ENCODE results near the gene SIAE.
"Not testable (repeated sequence)": the region's sequence is repeated elsewhere in the genome, so short reads cannot be mapped to it uniquely, and the experiment has no call there.

Gene SIAE

GRCh38 chr11:124622531-124623451 lies 50.7 kb downstream of the SIAE start, which contains the start of gene TBRG1:
TSS of gene TBRG1 (plus strand) at chr11:124622864. CDS start at chr11:124623084, 220 bp downstream.
- DNase-seq = peak; percentile 88

GRCh38 chr11:124618863-124619262 lies 54.7 kb downstream of the SIAE start:
- no peak for DNase-seq

DNA sequence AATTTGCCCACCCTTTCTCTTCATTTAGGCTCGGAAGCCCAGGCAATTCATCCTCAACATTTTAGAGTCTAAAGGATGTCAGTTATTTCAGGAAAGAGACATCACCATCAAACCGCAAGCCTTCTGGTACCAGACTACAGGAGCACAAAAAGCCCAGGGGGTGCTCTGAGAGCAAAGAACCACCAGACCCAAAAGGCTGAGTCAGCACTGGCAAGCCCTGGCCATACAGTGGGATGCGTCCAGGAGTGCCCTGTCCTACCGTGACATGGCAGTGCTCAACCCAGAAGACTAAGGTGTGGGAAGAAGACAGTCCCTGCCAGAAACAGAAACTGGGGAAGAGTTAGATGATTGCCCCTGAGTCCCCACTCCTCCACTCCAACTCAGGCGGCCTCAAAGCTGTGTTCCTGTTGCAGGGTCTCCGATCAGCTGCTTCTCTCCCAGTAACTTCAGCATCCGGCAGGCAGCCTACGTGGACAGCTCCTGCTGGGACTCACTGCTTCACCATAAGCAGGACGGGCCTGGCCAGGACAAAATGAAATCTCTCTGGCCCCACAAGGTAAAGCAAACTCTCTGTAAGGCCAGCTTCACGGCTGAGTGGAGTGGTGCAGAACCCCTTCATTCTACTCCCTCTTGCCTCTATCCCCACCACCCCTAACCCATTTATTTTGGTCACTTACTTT lies 60.8 kb downstream of the SIAE start:
- DNase-seq = no peak

GRCh38 chr11:124612045-124612444 lies 61.5 kb downstream of the SIAE start:
- peak; percentile 35 for DNase-seq

- DNase-seq = no peak
Measured at GRCh38 chr11:124611064-124611463, 62.5 kb downstream of the SIAE start, which contains the start of gene PANX3. TSS of gene PANX3 (plus strand) at chr11:124611428. CDS start at chr11:124611557, 129 bp downstream.

DNA sequence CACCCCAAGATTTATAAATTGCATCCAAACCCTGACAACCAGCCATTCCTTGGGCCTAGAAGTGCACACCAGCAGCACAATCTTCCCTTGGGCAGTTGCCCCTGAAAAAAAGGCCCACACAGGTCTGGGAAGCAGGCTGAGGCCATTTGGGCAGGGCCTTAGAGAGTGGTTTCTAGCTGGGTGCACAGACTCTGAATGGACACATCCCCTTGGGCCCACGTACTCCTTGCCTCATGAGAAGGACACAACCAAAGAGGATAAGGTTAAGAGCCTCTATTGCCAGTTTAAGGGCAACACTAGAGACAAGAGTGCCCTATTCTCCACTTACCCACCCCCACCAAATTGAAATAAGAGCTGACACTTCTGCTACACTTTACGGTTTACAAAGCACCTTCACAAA lies 63.2 kb downstream of the SIAE start:
- DNase-seq = no peak

GRCh38 chr11:124608147-124608546 lies 65.4 kb downstream of the SIAE start:
- DNase-seq = no peak

DNA sequence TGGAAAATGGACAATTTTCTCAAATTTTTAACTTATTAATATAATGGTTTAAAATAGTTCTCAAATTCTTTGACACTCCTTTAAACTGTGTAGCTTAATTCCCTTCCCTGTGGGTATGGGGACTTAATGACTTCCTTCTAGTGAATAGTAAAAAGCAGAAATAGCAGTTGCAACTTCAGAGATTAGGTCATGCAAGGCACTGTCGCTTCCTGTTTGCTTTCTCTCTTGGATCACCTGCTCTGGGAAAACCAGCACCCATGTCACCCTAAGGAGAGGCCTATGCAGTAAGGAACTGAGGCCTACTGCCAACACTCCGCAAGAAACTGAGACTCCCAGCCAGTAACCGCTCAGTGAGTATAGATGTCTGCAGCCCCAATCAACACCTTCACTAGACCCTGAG lies 67.8 kb downstream of the SIAE start:
- DNase-seq = no peak

DNA sequence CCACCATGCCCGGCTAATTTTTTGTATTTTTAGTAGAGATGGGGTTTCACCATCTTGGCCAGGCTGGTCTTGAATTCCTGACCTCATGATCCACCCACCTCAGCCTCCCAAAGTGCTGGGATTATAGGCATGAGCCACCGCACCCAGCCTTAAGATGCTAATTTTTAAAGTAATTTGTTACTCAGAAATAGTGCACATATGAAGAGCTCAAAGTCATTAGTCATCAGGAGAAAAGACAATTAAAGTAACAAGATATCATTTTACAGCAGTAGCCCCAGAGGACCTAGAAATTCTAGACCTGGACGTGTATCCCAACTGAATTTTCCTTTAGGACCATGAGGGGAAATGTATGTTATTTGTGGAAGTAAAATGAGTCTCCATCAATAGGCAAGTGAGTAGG lies 70.8 kb downstream of the SIAE start:
- not testable (repeated sequence) for DNase-seq

GRCh38 chr11:124602193-124602592 lies 71.3 kb downstream of the SIAE start:
- DNase-seq = no peak

DNA sequence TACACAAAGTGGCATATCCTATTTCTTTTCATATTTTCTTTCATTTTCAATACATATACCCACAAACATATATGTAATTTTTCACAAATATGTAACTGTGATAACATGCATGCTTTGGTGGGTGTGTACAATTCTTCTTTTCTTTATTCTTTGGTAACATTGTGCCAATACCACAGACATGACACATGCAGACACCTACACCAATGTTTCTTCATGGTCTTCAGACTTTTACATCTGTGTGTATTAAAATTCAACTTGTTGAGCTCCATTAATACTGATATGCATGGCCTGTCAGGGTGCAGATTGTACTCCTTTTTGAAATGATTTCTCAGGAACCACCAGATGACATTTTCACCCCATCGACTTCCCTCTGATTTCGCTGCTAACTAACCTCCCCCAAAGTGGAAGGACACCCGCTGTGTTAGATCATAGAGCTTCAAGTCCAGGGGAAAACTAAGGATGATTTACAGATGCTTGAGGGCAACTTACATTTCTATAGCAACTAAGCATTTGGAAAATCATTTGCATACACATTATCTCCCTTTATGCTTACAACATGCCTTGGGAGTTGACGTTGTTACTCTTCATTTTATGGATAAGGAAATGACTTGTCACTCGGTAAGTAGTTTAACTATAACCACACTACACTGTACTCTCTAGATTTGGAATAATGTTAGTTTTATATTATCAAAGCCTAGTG lies 72.8 kb downstream of the SIAE start:
- no peak for DNase-seq

- DNase-seq = no peak
Measured at GRCh38 chr11:124597626-124598025, 75.9 kb downstream of the SIAE start.

- no peak for DNase-seq
Measured at GRCh38 chr11:124595302-124595701, 78.2 kb downstream of the SIAE start.

- DNase-seq = no peak
Measured at GRCh38 chr11:124592627-124593026, 80.9 kb downstream of the SIAE start.

- no peak for DNase-seq
Measured at GRCh38 chr11:124591430-124591829, 82.1 kb downstream of the SIAE start.

GRCh38 chr11:124586238-124586860 lies 87.2 kb downstream of the SIAE start:
- peak; percentile 47 for DNase-seq

- DNase-seq = no peak
Measured at GRCh38 chr11:124584681-124585372, 88.7 kb downstream of the SIAE start.

DNA sequence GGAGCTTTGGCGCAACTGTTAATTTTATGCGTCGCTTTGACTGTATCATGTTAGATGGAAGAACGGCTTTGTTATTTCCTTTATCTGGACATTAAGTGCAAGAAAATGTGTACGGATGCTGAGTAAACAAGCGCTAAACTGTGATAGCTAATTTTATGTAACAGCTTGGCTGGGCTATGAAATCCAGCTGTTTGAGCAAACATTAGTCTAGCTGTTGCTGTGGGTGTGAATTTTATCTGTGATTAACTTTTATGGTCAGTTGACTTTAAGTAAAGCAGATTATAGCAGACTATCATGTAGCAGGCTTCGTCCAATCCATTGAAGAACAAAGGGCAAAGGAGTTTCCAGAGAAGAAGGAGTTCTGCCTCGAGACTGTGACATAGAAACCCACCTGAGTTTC lies 89.8 kb downstream of the SIAE start:
- no peak for DNase-seq

All from activated CD4-positive, alpha-beta T cell treated with anti-CD3 and anti-CD28 coated beads, Interleukin-2, amount 50 U/mL, for 16 hours (primary cell).